Measurements from ENCODE around the gene PRKAB1.

- TF ChIP-seq EP300 (IDR thresholded peaks at IDR 0.05): no peak
- TF ChIP-seq CTCF (IDR thresholded peaks at IDR 0.05): no peak
- no peak for TF ChIP-seq SREBF2 (IDR thresholded peaks at IDR 0.05)
- no peak for TF ChIP-seq PBX3 (IDR thresholded peaks at IDR 0.05)
- TF ChIP-seq POLR2A (IDR thresholded peaks at IDR 0.05; ENCODE audit: low read length): no peak
- no peak for TF ChIP-seq MAZ (IDR thresholded peaks at IDR 0.05; ENCODE audit: borderline replicate concordance, low read depth, low read length)
Measured at GRCh38 chr12:119692410-119692809, 24.5 kb downstream of the PRKAB1 start.

Data from A549 (cell line).